NCI-H2196 (cell line): ENCODE data around the gene DDAH2.
A peak's percentile ranks its signal among the peaks of the same experiment; 100 is the strongest.

Experiments
- DNase-seq: peaks from one replicate; lab custom pipeline; 2025; ENCODE audit not compliant: unreplicated experiment; lab: John Stamatoyannopoulos, UW

The DDAH2 gene

GRCh38 chr6:31761343-31761742 is 32.2 kb upstream of the DDAH2 start:
- no peak for DNase-seq

GRCh38 chr6:31760790-31761189 is 31.7 kb upstream of the DDAH2 start:
- DNase-seq: no peak

GRCh38 chr6:31758281-31758680 is 29.2 kb upstream of the DDAH2 start:
- no peak for DNase-seq

GRCh38 chr6:31752739-31753319 is 23.7 kb upstream of the DDAH2 start:
- DNase-seq: no peak

- DNase-seq: no peak
Observed at GRCh38 chr6:31750411-31751022, 21.4 kb upstream of the DDAH2 start.

- DNase-seq: peak; percentile 16
Observed at GRCh38 chr6:31749301-31750036, 20.4 kb upstream of the DDAH2 start.

- DNase-seq: no peak
Observed at GRCh38 chr6:31744422-31744821, 15.3 kb upstream of the DDAH2 start.

GRCh38 chr6:31742894-31743293 is 13.8 kb upstream of the DDAH2 start:
- DNase-seq: no peak

- DNase-seq: no peak
Observed at GRCh38 chr6:31741815-31742214, 12.7 kb upstream of the DDAH2 start.

GRCh38 chr6:31740397-31741223 is 11.5 kb upstream of the DDAH2 start:
- DNase-seq: peak; percentile 50

GRCh38 chr6:31739639-31740396 is 10.7 kb upstream of the DDAH2 start, which contains the start of gene MSH5:
TSS of gene MSH5 (plus strand) at chr6:31740005. CDS start at chr6:31740467, 462 bp downstream.
- peak; percentile 99 for DNase-seq

- peak; percentile 89 for DNase-seq
Observed at GRCh38 chr6:31737991-31738979, 9.2 kb upstream of the DDAH2 start.

- DNase-seq: peak; percentile 16
Observed at GRCh38 chr6:31737315-31737990, 8.4 kb upstream of the DDAH2 start.

GRCh38 chr6:31736768-31737314 is 7.7 kb upstream of the DDAH2 start:
- DNase-seq: no peak

GRCh38 chr6:31736021-31736767 is 7.1 kb upstream of the DDAH2 start, which contains the start of gene CLIC1:
TSS of gene CLIC1 (minus strand) at chr6:31736530. CDS start at chr6:31736300, 230 bp downstream.
- DNase-seq: peak; percentile 73

- peak; percentile 31 for DNase-seq
Observed at GRCh38 chr6:31734821-31735406, 5.8 kb upstream of the DDAH2 start.

GRCh38 chr6:31734247-31734820 is 5.2 kb upstream of the DDAH2 start:
- DNase-seq: no peak
